K562 (cell line): Measurements from ENCODE around the gene DDX23. TPM values are rescaled to one million over a fixed set of nuclear protein-coding genes. Genes with fewer than 3 reads are reported as not detected.

Experiments
- ATF1 ChIP-seq, 2 experiments: fragments of 450-650 bp in 1 of 2; IDR thresholded peaks; 2 replicates each; pipeline ENCODE4 v1.6.1; 2016; ENCODE audit warnings: missing compliant biosample characterization in 1 of 2, missing genetic modification characterization in 1 of 2
- CHD2 ChIP-seq: IDR thresholded peaks from 2 replicates; pipeline ENCODE4 v1.6.1; 2011; ENCODE audit warnings: low read depth, low read length
- CREB1 ChIP-seq, 2 experiments: sonication (generic) in 1 of 2; formaldehyde crosslinking in 1 of 2; IDR thresholded peaks; 2 replicates each; pipeline versions ENCODE4 v1.6.1 to v1.8.0; 2012 to 2022; ENCODE audit warnings: inconsistent platforms in 1 of 2, mild to moderate bottlenecking in 1 of 2, missing genetic modification reagents in 1 of 2, moderate library complexity in 1 of 2
- E2F1 ChIP-seq: sonication (generic); formaldehyde crosslinking; IDR thresholded peaks from 2 replicates; pipeline ENCODE4 v1.8.1; 2023; ENCODE audit warnings: mild to moderate bottlenecking, missing genetic modification reagents, moderate library complexity
- HBP1 ChIP-seq: fragments of 450-650 bp; formaldehyde crosslinking; IDR thresholded peaks from 2 replicates; pipeline ENCODE4 v1.4.0; 2022; ENCODE audit warnings: missing genetic modification characterization
- HMGN3 ChIP-seq: IDR thresholded peaks from 2 replicates; pipeline ENCODE4 v1.6.1; 2011; ENCODE audit warnings: borderline replicate concordance, low read depth, mild to moderate bottlenecking, mixed read lengths, low read length; ENCODE audit not compliant: insufficient read length; ENCODE audit errors: extremely low read depth
- HNRNPLL ChIP-seq: fragments of 200-400 bp; formaldehyde crosslinking; IDR thresholded peaks from 2 replicates; pipeline ENCODE4 v1.6.1; 2017; ENCODE audit warnings: low read length, low read depth, mild to moderate bottlenecking; ENCODE audit not compliant: poor library complexity, severe bottlenecking
- HSF4 ChIP-seq: fragments of 250-450 bp; sonication (Bioruptor Pico); IDR thresholded peaks from 2 replicates; pipeline ENCODE4 v2.1.2; 2022; ENCODE audit warnings: mild to moderate bottlenecking, moderate library complexity, borderline replicate concordance
- JUN ChIP-seq, 2 experiments: sonication (generic) in 1 of 2; formaldehyde crosslinking in 1 of 2; IDR thresholded peaks; 2 replicates each; pipeline versions ENCODE4 v1.6.1 to v1.8.0; 2012 to 2022; ENCODE audit warnings: borderline replicate concordance in 2 of 2, mild to moderate bottlenecking in 2 of 2, improper control_type of control experiment in 1 of 2, low read depth in 1 of 2, low read length in 1 of 2, missing genetic modification reagents in 1 of 2
- NCOA2 ChIP-seq, 2 experiments: fragments of 450-650 bp; IDR thresholded peaks; 2 replicates each; pipeline ENCODE4 v1.6.1; 2018; ENCODE audit warnings: mild to moderate bottlenecking in 2 of 2, moderate library complexity in 1 of 2; ENCODE audit not compliant: partially characterized antibody in 2 of 2
- SAP30 ChIP-seq: fragments of 200-600 bp; sonication (generic); IDR thresholded peaks from 2 replicates; pipeline ENCODE4 v1.6.1; 2012; ENCODE audit warnings: borderline replicate concordance, low read depth, mild to moderate bottlenecking, moderate library complexity, low read length, control low read depth, inconsistent platforms; ENCODE audit not compliant: insufficient read depth, poor library complexity, severe bottlenecking
- SMARCA5 ChIP-seq: fragments of 450-650 bp; IDR thresholded peaks from 2 replicates; pipeline ENCODE4 v1.6.1; 2016
- SRF ChIP-seq, 2 experiments: fragments of 250-450, 450-650 bp in 1 of 2; sonication (Bioruptor Pico) in 1 of 2; sonication (generic) in 1 of 2; formaldehyde crosslinking; IDR thresholded peaks; 2 replicates each; pipeline versions ENCODE4 v1.5.0 to v1.5.1; 2020 to 2022; ENCODE audit warnings: mild to moderate bottlenecking in 1 of 2, missing genetic modification reagents in 1 of 2
- STAT5A ChIP-seq: IDR thresholded peaks from 2 replicates; pipeline ENCODE4 v1.6.1; 2012; ENCODE audit warnings: low read length, inconsistent platforms, borderline replicate concordance
- SUPT5H ChIP-seq: fragments of 450-650 bp; IDR thresholded peaks from 2 replicates; pipeline ENCODE4 v1.6.1; 2016
- TBL1XR1 ChIP-seq, 2 experiments: IDR thresholded peaks; 2 replicates each; pipeline ENCODE4 v1.6.1; 2012; ENCODE audit warnings: improper control_type of control experiment in 2 of 2, low read length in 2 of 2, mild to moderate bottlenecking in 1 of 2
- ZNF354B ChIP-seq: fragments of 250-450 bp; sonication (Bioruptor Pico); IDR thresholded peaks from 2 replicates; pipeline ENCODE4 v1.4.0; 2020
- ZNF584 ChIP-seq: fragments of 200-800 bp; sonication (Bioruptor generic); IDR thresholded peaks from 2 replicates; pipeline ENCODE4 v1.6.1; 2016; ENCODE audit warnings: low read depth, mild to moderate bottlenecking, missing genetic modification characterization, missing compliant biosample characterization
- ZNF592 ChIP-seq: fragments of 450-650 bp; IDR thresholded peaks from 2 replicates; pipeline ENCODE4 v1.6.1; 2017; ENCODE audit warnings: antibody characterized with exemption, mild to moderate bottlenecking
- polyA plus RNA-seq, 8 experiments: library from polyadenylated mRNA; depleted of rRNA in 4 of 8; stranded (reverse) in 5 of 8; unstranded in 3 of 8; fragments of >200 nt; fragmentation: Nextera tagmentation in 2 of 8; fragmentation: Illumina TruSeq in 1 of 8; extraction: Ambion mirVana in 2 of 8; extraction: Trizol in 1 of 8; gene quantifications; 2 replicates each; pipeline versions ENCODE4 v1.2.1 to v1.2.3, GENCODE V29; 2011 to 2014; ENCODE audit warnings: inconsistent platforms in 1 of 8, missing spikeins in 1 of 8
- total RNA-seq, 7 experiments: library from RNA; depleted of rRNA in 6 of 7; stranded (reverse); fragments of >200 nt in 6 of 7; fragmentation: Illumina TruSeq in 2 of 7; extraction: Trizol in 2 of 7; gene quantifications; 2 replicates each; pipeline versions ENCODE4 v1.2.1 to v1.2.3, GENCODE V29; 2011 to 2021; ENCODE audit warnings: low replicate concordance in 1 of 7

The DDX23 gene
- total and polyA plus RNA-seq, 9 of the 15 experiments (the other 6 are each of a cell fraction or from before 2014, with no cell fraction given): 32.4 to 138 (median 104) TPM

- TF ChIP-seq ZNF592 (peak; percentile 98), E2F1 (CRISPR knock-in tag) (peak; percentile 50; the same call in 1 of the 2 replicates), ZNF584 (CRISPR knock-in tag) (peak; percentile 95), CHD2 (peak; percentile 80), ZNF354B (CRISPR knock-in tag) (0 out of 2 replicates have a peak, but pooled peaks have one; percentile 34), JUN (IDR thresholded peaks at IDR 0.05; ENCODE audit: borderline replicate concordance, low read depth, low read length) (peak; percentile 78), JUN (CRISPR knock-in tag; IDR thresholded peaks at IDR 0.05; ENCODE audit: borderline replicate concordance) (no peak), HSF4 (CRISPR knock-in tag) (no peak), ATF1 (CRISPR knock-in tag; IDR thresholded peaks at IDR 0.05) (0 out of 2 replicates have a peak, but pooled peaks have one; percentile 15), ATF1 (tag; IDR thresholded peaks at IDR 0.05) (peak; percentile 95), HBP1 (CRISPR knock-in tag) (peak; percentile 63), HNRNPLL (peak; percentile 50), SMARCA5 (peak; percentile 73; the same call in 1 of the 2 replicates), SRF (CRISPR knock-in tag; IDR thresholded peaks at IDR 0.05) (no peak), CREB1 (IDR thresholded peaks at IDR 0.05) (peak; percentile 93), CREB1 (CRISPR knock-in tag; IDR thresholded peaks at IDR 0.05) (peak; percentile 86), SUPT5H (peak; percentile 82), NCOA2 (IDR thresholded peaks at IDR 0.05; ENCODE audit: partially characterized antibody in 2 of 2) (no peak), STAT5A (peak; percentile 82), SAP30 (peak; percentile 83), TBL1XR1 (IDR thresholded peaks at IDR 0.05; ENCODE audit: low read length in 2 of 2) (peak in 1 of 2 experiments; percentile 23; a peak in 1 of 4 replicates), HMGN3 (peak; percentile 59)
Measured at GRCh38 chr12:48851883-48852733, at the start of gene DDX23 (continued).
